Measurements from ENCODE around the gene TMC1.

Gene TMC1

DNA sequence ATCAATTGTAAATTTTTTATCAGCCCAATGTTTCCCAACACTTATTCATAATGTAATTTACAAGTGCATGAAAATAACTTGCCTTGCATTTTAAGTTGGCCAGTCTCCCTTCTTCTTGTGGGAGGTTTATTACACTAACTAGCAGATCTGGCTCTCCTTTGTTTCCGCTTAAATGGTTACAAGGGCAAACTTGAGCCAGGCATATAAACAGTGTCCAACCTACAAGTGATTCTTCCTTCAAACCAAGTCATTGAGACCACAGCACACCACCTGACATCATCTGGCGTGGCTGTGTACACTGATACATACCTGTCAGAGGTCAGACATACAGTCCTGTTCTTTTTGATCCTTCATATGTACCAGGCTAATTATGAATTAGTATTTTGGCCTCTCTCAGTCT is 351.3 kb downstream of the TMC1 start:
- no peak for DNase-seq (ENCODE audit: low read depth in 2 of 2)

DNA sequence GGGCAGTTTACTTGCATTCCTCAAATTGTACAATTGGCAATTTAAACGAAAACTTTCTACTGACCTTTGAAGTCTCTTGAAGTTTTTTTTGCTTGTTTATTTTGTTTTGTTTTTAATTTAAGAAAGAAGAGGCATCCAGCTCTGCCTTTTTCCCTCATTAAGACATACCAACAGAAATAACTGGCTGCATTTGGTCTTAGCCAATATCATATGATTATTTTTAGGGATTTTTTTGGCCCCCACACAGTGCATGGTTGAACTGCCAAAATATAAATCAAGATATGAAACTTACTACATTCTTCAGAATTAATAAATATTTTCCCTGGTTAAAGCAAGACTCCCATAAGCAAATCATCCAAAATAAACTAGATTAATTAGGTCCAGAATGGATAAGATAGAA is 352.0 kb downstream of the TMC1 start:
- no peak for DNase-seq (ENCODE audit: low read depth in 2 of 2)

DNA sequence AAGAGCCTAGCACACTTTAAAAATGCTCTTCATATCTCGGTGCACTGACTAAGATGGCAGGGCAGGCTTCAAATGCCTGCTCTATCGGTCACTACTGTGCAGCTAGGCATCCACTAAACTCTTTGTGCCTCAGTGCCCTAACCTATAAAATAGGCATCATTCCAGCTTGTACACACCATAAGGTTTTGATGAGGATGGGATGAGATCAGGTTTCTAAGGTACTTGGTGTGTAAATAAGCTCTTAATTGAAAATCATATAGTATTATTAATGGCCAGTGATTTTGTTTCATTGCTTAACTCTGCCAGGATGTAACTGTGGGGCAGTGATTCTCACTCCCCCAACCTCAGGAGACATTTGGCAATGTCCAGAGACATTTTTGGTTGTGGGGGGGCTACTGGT is 352.9 kb downstream of the TMC1 start:
- no peak for DNase-seq (ENCODE audit: low read depth in 2 of 2)

DNA sequence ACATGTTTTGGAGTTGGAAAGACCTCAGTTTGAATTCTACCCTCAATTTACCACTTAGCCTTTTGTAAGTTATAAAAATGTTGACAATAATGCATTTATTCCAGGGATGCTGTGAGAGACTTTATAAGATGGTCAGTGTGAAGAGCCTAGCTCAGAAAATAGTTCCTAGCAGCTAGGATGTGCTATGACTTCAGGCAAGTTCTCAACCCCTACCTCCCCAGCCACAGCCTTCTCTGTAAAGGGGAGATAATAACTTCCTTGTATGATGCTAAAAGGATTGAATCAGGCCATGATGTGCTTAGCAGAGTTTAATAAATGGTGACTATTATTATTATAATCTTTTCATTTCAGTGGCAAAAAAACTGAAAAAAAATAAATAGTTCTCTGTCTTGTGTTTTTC is 353.8 kb downstream of the TMC1 start:
- DNase-seq (ENCODE audit: low read depth in 2 of 2) = no peak

DNA sequence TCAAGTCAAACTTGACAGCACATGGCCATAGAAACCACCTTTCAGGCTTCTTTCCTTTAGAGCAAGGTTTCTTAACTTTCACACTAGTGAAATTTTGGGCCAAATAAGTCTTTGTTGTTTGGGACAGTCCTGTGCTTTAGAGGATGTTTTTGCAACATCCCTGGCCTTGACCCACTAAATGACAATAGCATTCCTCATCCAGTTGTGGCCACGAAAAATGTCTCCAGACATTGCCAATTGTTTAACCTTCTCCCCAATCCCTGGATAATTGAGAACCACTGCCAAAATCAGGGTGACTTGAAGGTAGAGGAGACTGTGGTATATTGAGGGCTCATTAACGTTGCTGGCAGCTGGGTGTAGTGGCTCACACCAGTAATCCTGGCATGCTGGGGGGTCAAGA is 359.4 kb downstream of the TMC1 start:
- DNase-seq (ENCODE audit: low read depth in 2 of 2) = no peak

DNA sequence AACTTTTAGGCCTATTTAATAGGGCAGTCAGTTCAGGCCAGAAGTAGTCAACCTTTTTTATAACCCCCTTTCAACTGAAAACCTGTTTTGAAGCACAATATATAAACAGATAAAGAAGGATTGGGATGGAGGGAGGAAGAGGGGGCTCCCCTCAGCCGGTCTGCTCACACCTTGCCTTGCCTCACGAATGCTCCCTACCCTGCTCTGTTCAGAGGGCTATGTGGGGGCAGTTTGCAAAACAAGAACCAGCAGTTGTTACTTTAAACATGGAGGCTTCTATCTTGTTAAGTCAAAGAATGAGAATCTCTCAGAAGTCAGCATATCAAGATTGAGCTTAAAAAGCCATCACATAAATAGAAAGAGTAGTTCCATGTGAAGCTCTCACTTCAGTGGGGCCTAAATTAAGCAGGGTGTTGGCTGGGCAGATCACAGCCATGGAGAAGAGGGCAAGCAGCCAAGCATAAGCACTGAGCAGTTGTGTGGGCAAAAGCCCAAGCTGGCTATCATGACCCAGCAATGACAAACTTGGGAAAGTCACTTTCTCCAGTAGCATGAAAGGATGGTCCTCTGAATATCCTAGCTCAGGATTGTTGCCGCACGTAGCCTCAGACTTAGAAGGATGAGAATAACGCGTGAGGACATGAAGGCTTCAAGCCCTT is 360.8 kb downstream of the TMC1 start:
- DNase-seq (ENCODE audit: low read depth in 2 of 2) = no peak

DNA sequence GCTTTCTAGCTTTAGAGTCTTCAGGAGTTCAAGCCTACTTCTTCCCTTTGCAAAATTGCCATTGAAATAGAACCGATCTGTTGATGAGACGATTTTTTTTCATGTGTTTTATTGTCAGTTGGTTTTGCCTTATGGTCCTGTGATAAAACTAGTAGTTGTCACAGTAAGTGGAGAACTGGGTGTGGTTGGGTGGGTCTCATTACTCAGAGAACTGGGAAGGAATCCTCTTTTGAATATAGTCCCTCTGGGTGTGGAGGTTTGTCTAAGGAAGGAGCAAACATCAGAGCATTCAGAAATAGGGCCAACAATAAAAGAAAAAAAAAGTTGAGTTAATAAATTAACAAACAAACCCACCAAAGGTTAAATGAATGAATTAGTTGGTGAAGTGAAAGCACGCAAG is 362.5 kb downstream of the TMC1 start:
- DNase-seq (ENCODE audit: low read depth in 2 of 2) = no peak

DNA sequence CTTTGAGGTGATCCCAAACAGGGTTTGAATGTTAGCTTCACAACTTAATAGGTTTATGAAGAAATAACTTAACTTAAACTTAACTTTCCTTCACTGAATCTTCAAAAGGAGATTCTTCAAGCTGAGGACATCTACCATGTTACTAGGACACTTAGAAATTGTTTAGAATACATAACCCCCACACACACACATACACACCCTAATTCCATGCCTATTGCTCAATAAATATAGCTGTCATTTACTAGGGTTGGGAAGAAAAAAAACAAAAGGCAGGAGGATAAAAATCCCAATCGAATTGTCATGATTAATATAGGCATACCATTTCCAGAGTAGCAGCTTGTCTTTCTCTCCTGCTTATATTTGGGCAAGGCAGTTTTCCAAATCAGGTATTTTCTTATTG is 363.1 kb downstream of the TMC1 start:
- no peak for DNase-seq (ENCODE audit: low read depth in 2 of 2)
